Gastroesophageal sphincter (tissue), 3 donors: ENCODE data around the gene SYT7.

Source experiments
- CTCF ChIP-seq, 4 experiments: fragments of 200-600 bp in 2 of 4; fragments of 450-650 bp in 2 of 4; sonication (generic) in 1 of 4; IDR thresholded peaks; one replicate each; pipeline ENCODE4 v1.5.1; 2017 to 2019; ENCODE audit warnings: antibody characterized with exemption in 4 of 4, mild to moderate bottlenecking in 2 of 4, moderate library complexity in 2 of 4
- EP300 ChIP-seq: sonication (generic); formaldehyde crosslinking; IDR thresholded peaks from one replicate; pipeline ENCODE4 v1.6.1; 2017; ENCODE audit warnings: antibody characterized with exemption, mild to moderate bottlenecking
- POLR2A ChIP-seq, 2 donors: fragments of 450-650 bp; IDR thresholded peaks; one replicate each; pipeline ENCODE4 v1.6.1; 2017; ENCODE audit warnings: antibody characterized with exemption in 2 of 2, mild to moderate bottlenecking in 2 of 2, moderate library complexity in 1 of 2
- POLR2AphosphoS5 ChIP-seq: sonication (generic); formaldehyde crosslinking; IDR thresholded peaks from one replicate; pipeline ENCODE4 v1.6.1; 2017; ENCODE audit warnings: antibody characterized with exemption

GRCh38 chr11:61542024-61542461 is 38.8 kb downstream of the SYT7 start:
- TF ChIP-seq POLR2A (IDR thresholded peaks at IDR 0.05) (no peak), CTCF (IDR thresholded peaks at IDR 0.05) (no peak), POLR2AphosphoS5 (no peak), EP300 (no peak)
